Cardiac muscle cell (in vitro differentiated cells and primary cell): Measurements from ENCODE around the gene WHAMM. TPM values are rescaled to one million over a fixed set of nuclear protein-coding genes. Genes with fewer than 3 reads are reported as not detected.

ENCODE experiments used
- DNase-seq, 2 donors: peaks; one replicate each; pipeline versions ENCODE4 v3.0.0 to v3.0.0-alpha.2; 2010 to 2017; ENCODE audit warnings: low read depth in 1 of 2, low spot score in 1 of 2
- H3K27ac ChIP-seq: fragments of 200-600 bp; sonication (generic); 2 replicates; pipeline ENCODE4 v1.5.1; 2016
- H3K27me3 ChIP-seq: fragments of 200-600 bp; sonication (generic); 2 replicates; pipeline ENCODE4 v1.6.0; 2016; ENCODE audit warnings: control low read depth
- H3K36me3 ChIP-seq: fragments of 200-600 bp; sonication (generic); 2 replicates; pipeline ENCODE4 v1.5.1; 2016; ENCODE audit warnings: control low read depth
- H3K4me1 ChIP-seq: fragments of 200-600 bp; sonication (generic); 2 replicates; pipeline ENCODE4 v1.8.1; 2017; ENCODE audit warnings: low read depth, mild to moderate bottlenecking, mixed run types
- H3K4me3 ChIP-seq: fragments of 200-600 bp; sonication (generic); 2 replicates; pipeline ENCODE4 v1.5.1; 2016; ENCODE audit warnings: mild to moderate bottlenecking
- H3K9me3 ChIP-seq: fragments of 200-600 bp; sonication (generic); 2 replicates; pipeline ENCODE4 v1.5.1; 2017; ENCODE audit warnings: low read depth, mild to moderate bottlenecking, control low read depth
- polyA plus RNA-seq: library from polyadenylated mRNA; unstranded; fragments of >200 nt; fragmentation: Nextera tagmentation; extraction: Ambion mirVana; gene quantifications from 2 replicates; pipeline ENCODE4 v1.2.1, GENCODE V29; 2016
- total RNA-seq: library from RNA; depleted of rRNA; stranded (reverse); fragments of >200 nt; gene quantifications from 2 replicates; pipeline ENCODE4 v1.2.3, GENCODE V29; 2016
- TF ChIP-seq, protein P1 (sequence below): IDR thresholded peaks from 2 replicates; pipeline ENCODE4 v1.5.1; 2012; ENCODE audit warnings: low read depth, mild to moderate bottlenecking, low read length

Gene WHAMM
- total and polyA plus RNA-seq, 2 experiments from 2014 or later, result 5.1 to 7.6 TPM

DNA sequence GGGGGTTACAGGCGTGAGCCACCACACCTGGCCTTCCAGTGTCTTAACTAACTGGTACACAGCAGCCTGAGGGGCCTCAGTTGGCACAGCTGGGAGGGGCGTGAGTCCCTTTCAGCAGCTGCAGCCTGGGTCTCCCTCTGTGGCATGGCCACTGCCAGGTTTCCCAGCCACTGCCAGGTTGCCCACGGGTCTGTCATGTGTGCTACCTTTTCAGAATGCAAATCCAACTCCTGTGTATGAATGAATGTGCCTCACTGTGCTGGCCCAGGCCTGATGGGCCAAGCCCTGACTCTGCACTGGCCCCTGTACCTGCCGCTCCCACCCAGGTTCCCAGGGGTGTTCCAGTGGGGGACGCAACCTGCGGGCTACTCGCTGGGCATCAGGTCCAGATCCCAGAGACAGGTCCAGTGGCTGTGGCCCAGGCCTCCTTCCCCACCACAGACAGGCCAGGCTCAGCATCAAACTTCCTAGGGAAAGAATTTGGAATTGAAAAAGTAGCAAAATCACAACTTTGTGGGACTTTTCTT, 26.0 kb downstream of the WHAMM start:
- Histone ChIP-seq H3K4me3 (no peak overlapping the region), H3K9me3 (no peaks in the 10 kb centered on the region), H3K36me3 (peaks cover 42% of the 10 kb centered on the region), H3K27me3 (no peaks in the 10 kb centered on the region), H3K4me1 (no peaks in the 10 kb centered on the region), H3K27ac (no peak overlapping the region)
- no peak for DNase-seq
- TF ChIP-seq, protein P1, sequence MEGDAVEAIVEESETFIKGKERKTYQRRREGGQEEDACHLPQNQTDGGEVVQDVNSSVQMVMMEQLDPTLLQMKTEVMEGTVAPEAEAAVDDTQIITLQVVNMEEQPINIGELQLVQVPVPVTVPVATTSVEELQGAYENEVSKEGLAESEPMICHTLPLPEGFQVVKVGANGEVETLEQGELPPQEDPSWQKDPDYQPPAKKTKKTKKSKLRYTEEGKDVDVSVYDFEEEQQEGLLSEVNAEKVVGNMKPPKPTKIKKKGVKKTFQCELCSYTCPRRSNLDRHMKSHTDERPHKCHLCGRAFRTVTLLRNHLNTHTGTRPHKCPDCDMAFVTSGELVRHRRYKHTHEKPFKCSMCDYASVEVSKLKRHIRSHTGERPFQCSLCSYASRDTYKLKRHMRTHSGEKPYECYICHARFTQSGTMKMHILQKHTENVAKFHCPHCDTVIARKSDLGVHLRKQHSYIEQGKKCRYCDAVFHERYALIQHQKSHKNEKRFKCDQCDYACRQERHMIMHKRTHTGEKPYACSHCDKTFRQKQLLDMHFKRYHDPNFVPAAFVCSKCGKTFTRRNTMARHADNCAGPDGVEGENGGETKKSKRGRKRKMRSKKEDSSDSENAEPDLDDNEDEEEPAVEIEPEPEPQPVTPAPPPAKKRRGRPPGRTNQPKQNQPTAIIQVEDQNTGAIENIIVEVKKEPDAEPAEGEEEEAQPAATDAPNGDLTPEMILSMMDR, result no peak

GRCh38 chr15:82838096-82838735, 28.8 kb downstream of the WHAMM start:
- no peak for DNase-seq
- no peak overlapping the region for H3K27ac ChIP-seq
- TF ChIP-seq, protein P1, result no peak
- H3K4me1 ChIP-seq, result no peaks in the 10 kb centered on the region
- H3K36me3 ChIP-seq, result peaks cover 16% of the 10 kb centered on the region
- H3K4me3 ChIP-seq, result no peak overlapping the region
- no peaks in the 10 kb centered on the region for H3K9me3 ChIP-seq
- H3K27me3 ChIP-seq, result no peaks in the 10 kb centered on the region

GRCh38 chr15:82839136-82839535, 29.7 kb downstream of the WHAMM start:
- Histone ChIP-seq H3K27ac (no peak overlapping the region), H3K36me3 (peaks cover 12% of the 10 kb centered on the region), H3K4me1 (no peaks in the 10 kb centered on the region), H3K27me3 (no peaks in the 10 kb centered on the region), H3K4me3 (no peak overlapping the region), H3K9me3 (no peaks in the 10 kb centered on the region)
- DNase-seq, result no peak
- TF ChIP-seq, protein P1, result no peak

- DNase-seq, result no peak
- TF ChIP-seq, protein P1, result no peak
- no peak overlapping the region for H3K27ac ChIP-seq
- no peaks in the 10 kb centered on the region for H3K4me1 ChIP-seq
- H3K27me3 ChIP-seq, result no peaks in the 10 kb centered on the region
- peaks cover 7% of the 10 kb centered on the region for H3K36me3 ChIP-seq
- no peaks in the 10 kb centered on the region for H3K9me3 ChIP-seq
- no peak overlapping the region for H3K4me3 ChIP-seq
Measured at GRCh38 chr15:82840166-82840565, 30.7 kb downstream of the WHAMM start.

DNA sequence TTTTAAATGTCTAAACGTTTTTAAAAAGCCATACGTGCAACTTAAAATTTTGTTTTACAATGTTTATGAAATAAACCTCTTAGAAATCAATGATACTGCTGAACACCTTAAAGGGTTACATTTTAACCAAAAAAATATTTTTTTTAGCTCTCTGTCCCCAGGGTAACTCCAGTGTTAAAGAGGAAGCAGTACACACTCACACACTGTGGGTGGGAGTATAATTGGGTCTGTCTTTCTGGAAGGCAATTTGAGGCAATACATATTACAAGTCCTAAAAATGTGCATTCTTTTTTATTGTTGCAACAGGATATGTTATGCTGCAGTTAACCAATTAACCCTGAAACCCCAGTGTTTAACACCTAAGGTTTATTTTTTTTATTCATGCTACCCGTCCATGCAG, 34.1 kb downstream of the WHAMM start:
- H3K36me3 ChIP-seq, result no peaks in the 10 kb centered on the region
- no peaks in the 10 kb centered on the region for H3K4me1 ChIP-seq
- H3K9me3 ChIP-seq, result no peaks in the 10 kb centered on the region
- H3K4me3 ChIP-seq, result no peak overlapping the region
- TF ChIP-seq, protein P1, result no peak
- no peak for DNase-seq
- no peaks in the 10 kb centered on the region for H3K27me3 ChIP-seq
- no peak overlapping the region for H3K27ac ChIP-seq
